Uterus (tissue), 4 donors: ENCODE measurements around the gene LPP. TPM values are rescaled to one million over a fixed set of nuclear protein-coding genes. Genes with fewer than 3 reads are reported as not detected.
A peak's percentile ranks its signal among the peaks of the same experiment; 100 is the strongest.

ENCODE experiments used
- DNase-seq, 2 donors: peaks; one replicate each; pipeline ENCODE4 v3.0.0-alpha.2; 2019 to 2020
- H3K27ac ChIP-seq, 2 donors: fragments of 200-600 bp; sonication (generic); 1 replicate in 1 of 2; 2 replicates in 1 of 2; pipeline ENCODE4 v1.5.1; 2016 to 2018
- H3K27me3 ChIP-seq, 2 donors: fragments of 200-600 bp; sonication (generic); one replicate each; pipeline ENCODE4 v1.5.1; 2018 to 2019; ENCODE audit warnings: control low read depth in 1 of 2
- H3K36me3 ChIP-seq, 2 donors: fragments of 200-600 bp; sonication (generic); one replicate each; pipeline ENCODE4 v1.5.1; 2019; ENCODE audit warnings: control low read depth in 1 of 2
- H3K4me1 ChIP-seq, 2 donors: fragments of 200-600 bp; sonication (generic); one replicate each; pipeline ENCODE4 v1.5.1; 2018 to 2019; ENCODE audit warnings: control low read depth in 1 of 2
- H3K4me3 ChIP-seq, 2 donors: fragments of 200-600 bp; sonication (generic); 1 replicate in 1 of 2; 2 replicates in 1 of 2; pipeline ENCODE4 v1.5.1; 2018 to 2019; ENCODE audit warnings: mild to moderate bottlenecking in 1 of 2
- H3K9me3 ChIP-seq, 2 donors: fragments of 200-600 bp; sonication (generic); one replicate each; pipeline ENCODE4 v1.5.1; 2019; ENCODE audit warnings: control low read depth in 1 of 2
- CTCF ChIP-seq, 4 experiments: fragments of 200-600 bp in 2 of 4; fragments of 450-650 bp in 2 of 4; sonication (generic) in 2 of 4; IDR thresholded peaks; one replicate each; pipeline ENCODE4 v1.5.1; 2016 to 2019; ENCODE audit warnings: antibody characterized with exemption in 4 of 4, mild to moderate bottlenecking in 2 of 4, moderate library complexity in 1 of 4
- POLR2A ChIP-seq, 2 donors: fragments of 450-650 bp; IDR thresholded peaks; one replicate each; pipeline ENCODE4 v1.6.1; 2016; ENCODE audit warnings: antibody characterized with exemption in 2 of 2, mild to moderate bottlenecking in 1 of 2, moderate library complexity in 1 of 2
- intact Hi-C: fragments of 100-400 bp; cut with DNase I; formaldehyde crosslinking; loops from one replicate; pipeline ENCODE4 v1.15.1; 2023; ENCODE audit warnings: low total_unique reads
- total RNA-seq, 4 donors: library from RNA; depleted of rRNA in 3 of 4; stranded (reverse); fragments of >200 nt in 3 of 4; gene quantifications; one replicate each; pipeline versions ENCODE4 v1.1.0 to v1.2.4, GENCODE V29; 2014 to 2023
- donor health status: DM: yes; HTN: yes; CAD: no.

LPP gene
- total RNA-seq, 4 donors from 2014 or later = 180 to 1,374 (median 712) TPM

DNA sequence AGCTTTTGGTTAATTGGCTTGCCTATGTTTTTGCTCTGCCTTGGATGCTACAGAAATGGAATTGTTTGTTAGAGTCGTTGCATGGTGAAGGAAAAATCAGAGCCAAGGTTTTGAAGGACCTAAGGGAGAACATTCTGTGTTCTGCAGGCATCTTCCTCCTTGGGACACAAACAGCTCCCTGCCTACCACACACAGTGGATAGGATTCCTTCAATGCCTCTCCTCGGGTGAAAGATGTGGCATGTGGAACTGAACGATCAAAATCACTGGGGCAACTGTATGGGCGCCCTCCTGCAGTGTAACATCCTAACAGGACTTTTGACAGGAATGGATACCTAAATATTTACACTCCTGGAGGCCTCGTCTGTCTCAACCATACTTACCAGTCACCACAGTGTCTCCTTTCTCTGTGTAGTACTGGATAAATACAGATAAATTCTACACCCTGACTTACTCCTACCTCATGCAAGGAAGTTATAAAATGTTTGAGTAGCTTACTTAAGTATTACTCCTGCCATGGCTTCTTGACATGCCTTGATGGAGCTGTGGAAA lies 100.6 kb downstream of the LPP start:
- no peak overlapping the region for H3K4me3 ChIP-seq
- no peaks in the 10 kb centered on the region for H3K9me3 ChIP-seq
- H3K27me3 ChIP-seq = no peaks in the 10 kb centered on the region
- TF ChIP-seq POLR2A (IDR thresholded peaks at IDR 0.05) (no peak), CTCF (IDR thresholded peaks at IDR 0.05) (no peak)
- H3K27ac ChIP-seq = peak overlapping the region; percentile 54 to 63
- no peaks in the 10 kb centered on the region for H3K36me3 ChIP-seq
- intact Hi-C loops = no loop called here
- H3K4me1 ChIP-seq = peaks cover 0 to 8% of the 10 kb centered on the region in 2 donors
- DNase-seq = no peak

DNA sequence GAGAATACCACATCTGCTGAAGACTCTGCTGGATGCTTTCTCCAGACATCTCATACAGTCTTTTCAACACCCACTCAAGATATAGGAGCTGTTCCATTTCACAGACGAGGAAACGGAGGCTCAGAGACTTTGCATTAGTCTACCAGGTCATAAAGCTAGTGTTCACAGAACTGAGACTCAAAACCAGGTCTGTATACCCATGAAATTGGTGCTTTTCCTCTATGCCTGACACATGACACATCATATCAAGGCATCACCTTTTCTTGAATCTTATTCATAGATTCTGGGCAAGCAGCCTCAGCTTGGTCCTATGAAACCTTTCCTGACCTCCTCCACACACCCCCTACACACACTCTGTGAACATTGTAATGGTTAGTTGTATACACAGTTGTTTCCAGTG lies 101.2 kb downstream of the LPP start:
- peak overlapping the region; percentile 54 to 63 for H3K27ac ChIP-seq
- H3K4me3 ChIP-seq = no peak overlapping the region
- intact Hi-C loops = no loop called here
- no peaks in the 10 kb centered on the region for H3K36me3 ChIP-seq
- no peak for DNase-seq
- no peaks in the 10 kb centered on the region for H3K9me3 ChIP-seq
- no peak for TF ChIP-seq CTCF (IDR thresholded peaks at IDR 0.05)
- TF ChIP-seq POLR2A (IDR thresholded peaks at IDR 0.05) = no peak
- H3K27me3 ChIP-seq = no peaks in the 10 kb centered on the region
- peaks cover 0 to 9% of the 10 kb centered on the region in 2 donors for H3K4me1 ChIP-seq

- no peak for TF ChIP-seq POLR2A (IDR thresholded peaks at IDR 0.05)
- TF ChIP-seq CTCF (IDR thresholded peaks at IDR 0.05) = no peak
- Histone ChIP-seq H3K9me3 (no peaks in the 10 kb centered on the region), H3K27me3 (no peaks in the 10 kb centered on the region), H3K4me3 (no peak overlapping the region), H3K4me1 (peaks cover 0 to 13% of the 10 kb centered on the region in 2 donors), H3K36me3 (no peaks in the 10 kb centered on the region), H3K27ac (peak overlapping the region; percentile 96 to 97)
- DNase-seq = no peak
- intact Hi-C loops = no loop called here
Measured at GRCh38 chr3:188256758-188257157, 102.8 kb downstream of the LPP start.

GRCh38 chr3:188257384-188258026 lies 103.5 kb downstream of the LPP start:
- Histone ChIP-seq H3K4me1 (peaks cover 0 to 13% of the 10 kb centered on the region in 2 donors), H3K27ac (peak overlapping the region; percentile 96 to 97)
- DNase-seq = no peak

More at GRCh38 chr3:188257384-188258026, 103.5 kb downstream of the LPP start:
- no peaks in the 10 kb centered on the region for H3K9me3 ChIP-seq
- intact Hi-C loops = no loop called here
- TF ChIP-seq POLR2A (IDR thresholded peaks at IDR 0.05) (no peak), CTCF (IDR thresholded peaks at IDR 0.05) (no peak)
- H3K4me3 ChIP-seq = no peak overlapping the region
- H3K27me3 ChIP-seq = no peaks in the 10 kb centered on the region
- no peaks in the 10 kb centered on the region for H3K36me3 ChIP-seq
